IMR-90 (cell line): ENCODE data around the gene ENOX1. TPM values are rescaled to one million over a fixed set of nuclear protein-coding genes. Genes with fewer than 3 reads are reported as not detected.

Source experiments
- ATAC-seq: fragments of 200-7000 bp; cut with Tn5 transposase; 2 replicates; pipeline ENCODE4 v1.9.1; 2020; ENCODE audit warnings: low read depth, mild to moderate bottlenecking, moderate library complexity
- BruUV-seq: library from RNA; stranded (reverse); fragments of 400-500 nt; replicated peaks from 2 replicates; lab custom pipeline; 2021; lab: Mats Ljungman, UMichigan
- CTCF ChIA-PET: fragments of 300-600 bp; formaldehyde crosslinking; extraction: SDS; loops from one replicate; lab custom pipeline; 2021; ENCODE audit warnings: antibody characterized with exemption; lab: Yijun Ruan, JAX
- POLR2A ChIA-PET: fragments of 300-600 bp; sonication (Branson Sonifier 250); formaldehyde crosslinking; loops from one replicate; lab custom pipeline; 2022; ENCODE audit warnings: antibody characterized with exemption; ENCODE audit not compliant: unreplicated experiment; lab: Charles Lee
- DNase-seq: peaks from one replicate; pipeline ENCODE4 v3.0.0; 2013
- H2AFZ ChIP-seq: replicated peaks from 2 replicates; pipeline ENCODE3; 2013; ENCODE audit warnings: low read length, mild to moderate bottlenecking; ENCODE audit not compliant: poor library complexity
- H2AK5ac ChIP-seq: 2 replicates; pipeline ENCODE4 v1.6.1; 2013; ENCODE audit warnings: low read depth, low read length, inconsistent platforms
- H2AK9ac ChIP-seq: replicated peaks from 2 replicates; pipeline ENCODE3; 2013; ENCODE audit warnings: mild to moderate bottlenecking, low read depth, low read length, moderate library complexity; ENCODE audit not compliant: poor library complexity
- H2BK120ac ChIP-seq: 2 replicates; pipeline ENCODE4 v1.6.1; 2013; ENCODE audit warnings: low read depth, low read length, inconsistent platforms
- H2BK15ac ChIP-seq: 3 replicates; pipeline ENCODE4 v1.6.1; 2013; ENCODE audit warnings: low read depth, low read length, inconsistent platforms
- H2BK20ac ChIP-seq: 2 replicates; pipeline ENCODE4 v1.6.1; 2013; ENCODE audit warnings: low read depth, mild to moderate bottlenecking, inconsistent platforms, low read length, moderate library complexity
- H2BK5ac ChIP-seq: 2 replicates; pipeline ENCODE4 v1.6.1; 2013; ENCODE audit warnings: mild to moderate bottlenecking, low read depth, low read length, inconsistent platforms; ENCODE audit not compliant: poor library complexity, severe bottlenecking
- H3K14ac ChIP-seq: replicated peaks from 2 replicates; pipeline ENCODE4 v1.6.1; 2013; ENCODE audit warnings: low read depth, low read length, inconsistent platforms
- H3K18ac ChIP-seq: 2 replicates; pipeline ENCODE4 v1.6.1; 2013; ENCODE audit warnings: low read depth, low read length, control low read depth
- H3K23ac ChIP-seq: 2 replicates; pipeline ENCODE4 v1.6.1; 2013; ENCODE audit warnings: low read depth, low read length, inconsistent platforms
- H3K27ac ChIP-seq: 2 replicates; pipeline ENCODE4 v1.5.1; 2013; ENCODE audit warnings: mild to moderate bottlenecking, control low read depth, low read length; ENCODE audit not compliant: insufficient read depth
- H3K27me3 ChIP-seq: 2 replicates; pipeline ENCODE4 v1.6.1; 2013; ENCODE audit warnings: low read length; ENCODE audit not compliant: control insufficient read depth, insufficient read depth
- H3K36me3 ChIP-seq: 2 replicates; pipeline ENCODE4 v1.6.1; 2013; ENCODE audit warnings: low read length, mixed read lengths; ENCODE audit not compliant: control insufficient read depth, insufficient read depth
- H3K4ac ChIP-seq: 2 replicates; pipeline ENCODE4 v1.6.1; 2013; ENCODE audit warnings: low read depth, low read length, inconsistent platforms
- H3K4me1 ChIP-seq: 2 replicates; pipeline ENCODE4 v1.6.1; 2013; ENCODE audit warnings: low read length, mixed read lengths; ENCODE audit not compliant: control insufficient read depth, insufficient read depth
- H3K4me2 ChIP-seq: 2 replicates; pipeline ENCODE4 v1.6.1; 2013; ENCODE audit warnings: low read depth, mild to moderate bottlenecking, control low read depth, low read length, moderate library complexity
- H3K4me3 ChIP-seq: 2 replicates; pipeline ENCODE4 v1.5.1; 2013; ENCODE audit warnings: low read depth, mild to moderate bottlenecking, control low read depth, low read length, moderate library complexity; ENCODE audit not compliant: insufficient read depth
- H3K56ac ChIP-seq: 2 replicates; pipeline ENCODE4 v1.6.1; 2013; ENCODE audit warnings: low read length, inconsistent platforms; ENCODE audit not compliant: insufficient read depth; ENCODE audit errors: extremely low read depth
- H3K79me1 ChIP-seq, 2 experiments: 2 replicates each; pipeline ENCODE4 v1.6.1; 2013; ENCODE audit warnings: low read length in 2 of 2, inconsistent platforms in 1 of 2, low read depth in 1 of 2
- H3K9ac ChIP-seq: 2 replicates; pipeline ENCODE4 v1.6.1; 2013; ENCODE audit warnings: low read depth, low read length, control low read depth
- H3K9me1 ChIP-seq: 2 replicates; pipeline ENCODE4 v1.6.1; 2013; ENCODE audit warnings: low read length, inconsistent platforms; ENCODE audit not compliant: insufficient read depth
- H3K9me3 ChIP-seq: 2 replicates; pipeline ENCODE4 v1.6.1; 2013; ENCODE audit warnings: low read length; ENCODE audit not compliant: control insufficient read depth, insufficient read depth
- H4K20me1 ChIP-seq: 2 replicates; pipeline ENCODE4 v1.6.1; 2013; ENCODE audit warnings: low read length, inconsistent platforms; ENCODE audit not compliant: insufficient read depth
- H4K5ac ChIP-seq: 2 replicates; pipeline ENCODE4 v1.6.1; 2013; ENCODE audit warnings: mild to moderate bottlenecking, low read depth, low read length, control low read depth
- H4K8ac ChIP-seq, 2 experiments: 2 replicates each; pipeline ENCODE4 v1.6.1; 2013; ENCODE audit warnings: low read depth in 2 of 2, low read length in 2 of 2, control low read depth in 1 of 2, inconsistent platforms in 1 of 2
- H4K91ac ChIP-seq: 2 replicates; pipeline ENCODE4 v1.6.1; 2013; ENCODE audit warnings: low read depth, low read length, inconsistent platforms; ENCODE audit not compliant: insufficient read depth
- BHLHE40 ChIP-seq: fragments of 150-350 bp; IDR thresholded peaks from 2 replicates; pipeline ENCODE4 v1.6.1; 2016; ENCODE audit warnings: mild to moderate bottlenecking, low read depth, low read length
- CEBPB ChIP-seq: IDR thresholded peaks from 2 replicates; pipeline ENCODE4 v1.6.1; 2012; ENCODE audit warnings: low read depth, low read length, improper control_type of control experiment
- CHD1 ChIP-seq: IDR thresholded peaks from 2 replicates; pipeline ENCODE4 v1.6.1; 2012; ENCODE audit warnings: low read depth, low read length, improper control_type of control experiment
- FOS ChIP-seq: fragments of 150-350 bp; IDR thresholded peaks from 2 replicates; pipeline ENCODE4 v1.6.1; 2016; ENCODE audit warnings: low read depth, low read length
- MAFK ChIP-seq: IDR thresholded peaks from 2 replicates; pipeline ENCODE4 v1.6.1; 2012; ENCODE audit warnings: low read depth, low read length, improper control_type of control experiment
- MAZ ChIP-seq: IDR thresholded peaks from 2 replicates; pipeline ENCODE4 v1.6.1; 2012; ENCODE audit warnings: low read depth, mild to moderate bottlenecking, low read length, improper control_type of control experiment, moderate library complexity, borderline replicate concordance
- NFE2L2 ChIP-seq: fragments of 150-350 bp; IDR thresholded peaks from 2 replicates; pipeline ENCODE4 v1.6.1; 2016; ENCODE audit warnings: low read depth, mild to moderate bottlenecking, low read length
- POLR2A ChIP-seq: IDR thresholded peaks from 2 replicates; pipeline ENCODE4 v1.6.1; 2012; ENCODE audit warnings: mild to moderate bottlenecking, low read depth, low read length
- RAD21 ChIP-seq: IDR thresholded peaks from 2 replicates; pipeline ENCODE4 v1.6.1; 2012; ENCODE audit warnings: low read length, improper control_type of control experiment
- RCOR1 ChIP-seq: IDR thresholded peaks from 2 replicates; pipeline ENCODE4 v1.6.1; 2012; ENCODE audit warnings: mild to moderate bottlenecking, low read length, improper control_type of control experiment; ENCODE audit not compliant: insufficient replicate concordance
- SMC3 ChIP-seq: fragments of 150-350 bp; IDR thresholded peaks from 2 replicates; pipeline ENCODE4 v1.6.1; 2016; ENCODE audit warnings: low read depth, mild to moderate bottlenecking, antibody characterized with exemption, low read length, moderate library complexity
- WGBS, 2 experiments: methylation state at CpG; one replicate each; pipeline versions ENCODE4 v1.1.5 to v1.1.7; 2013; ENCODE audit warnings: missing lambda C conversion rate in 2 of 2; ENCODE audit not compliant: insufficient read length in 1 of 2; ENCODE audit errors: extremely low coverage in 2 of 2; 5-methylcytosine and 5-hydroxymethylcytosine counted together
- dilution Hi-C: fragments of 300-500 bp; cut with HindIII; formaldehyde crosslinking; loops from one replicate; pipeline ENCODE4 v1.14.3; 2018; ENCODE audit warnings: low sequenced_read_pairs; ENCODE audit not compliant: unreplicated experiment
- in situ Hi-C: fragments of 300-500 bp; cut with MboI; formaldehyde crosslinking; loops from 3 replicates; pipeline ENCODE4 v1.14.3; 2019; ENCODE audit warnings: low sequenced_read_pairs, inconsistent platforms, mixed read lengths
- intact Hi-C: fragments of 100-400 bp; cut with micrococcal nuclease; formaldehyde crosslinking; loops from 2 replicates; pipeline ENCODE4 v1.10.0; 2022
- polyA plus RNA-seq, 3 experiments: library from polyadenylated mRNA; depleted of rRNA; stranded (reverse); fragments of >200 nt; gene quantifications; 2 replicates each; pipeline ENCODE4 v1.2.3, GENCODE V29; 2012; ENCODE audit warnings: low replicate concordance in 1 of 3
- total RNA-seq: library from RNA; depleted of rRNA; stranded (reverse); fragments of >200 nt; gene quantifications from 2 replicates; pipeline ENCODE4 v1.2.3, GENCODE V29; 2012
- TF ChIP-seq, protein P1 (sequence below): fragments of 150-350 bp; IDR thresholded peaks from 2 replicates; pipeline ENCODE4 v1.6.1; 2017; ENCODE audit warnings: mild to moderate bottlenecking, antibody characterized with exemption, low read length, low read depth

The ENOX1 gene
- total and polyA plus RNA-seq, 2 of the 4 experiments (the other 2 are of a cell fraction): 0.99 to 1.3 TPM

DNA sequence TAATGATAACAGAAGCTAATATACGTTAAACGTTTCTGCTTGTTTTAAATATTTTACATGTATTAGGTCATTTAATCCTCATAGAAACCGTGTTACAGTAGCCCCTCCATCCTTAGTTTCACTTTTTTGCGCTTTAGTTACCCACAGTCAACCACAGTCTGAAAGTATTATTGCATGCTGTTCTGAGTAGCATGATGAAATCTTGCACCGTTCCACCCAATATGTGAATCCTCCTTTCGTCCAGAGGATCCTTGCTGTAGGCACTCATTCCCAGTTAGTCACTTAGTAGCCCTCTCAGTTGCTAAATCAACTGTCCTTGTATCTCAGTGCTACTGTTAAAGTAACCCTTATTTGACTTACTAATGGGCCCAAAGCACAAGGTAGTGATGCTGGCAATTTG, 257.8 kb downstream of the ENOX1 start:
- H2AK5ac ChIP-seq: no peak overlapping the region
- no peak for ATAC-seq
- no peak overlapping the region for H4K91ac ChIP-seq
- ChIA-PET CTCF (no interaction called here), POLR2A (no interaction called here)
- no peak overlapping the region for H3K9ac ChIP-seq
- 0 out of 2 replicates have a peak, but pooled peaks cover 2% of the 10 kb centered on the region for H3K27me3 ChIP-seq
- no peak overlapping the region for H2AFZ ChIP-seq
- TF ChIP-seq CEBPB (no peak), MAFK (no peak), NFE2L2 (no peak), SMC3 (no peak), RAD21 (no peak), RCOR1 (no peak), BHLHE40 (no peak), POLR2A (no peak), FOS (no peak), MAZ (no peak), CHD1 (no peak)
- TF ChIP-seq, protein P1, sequence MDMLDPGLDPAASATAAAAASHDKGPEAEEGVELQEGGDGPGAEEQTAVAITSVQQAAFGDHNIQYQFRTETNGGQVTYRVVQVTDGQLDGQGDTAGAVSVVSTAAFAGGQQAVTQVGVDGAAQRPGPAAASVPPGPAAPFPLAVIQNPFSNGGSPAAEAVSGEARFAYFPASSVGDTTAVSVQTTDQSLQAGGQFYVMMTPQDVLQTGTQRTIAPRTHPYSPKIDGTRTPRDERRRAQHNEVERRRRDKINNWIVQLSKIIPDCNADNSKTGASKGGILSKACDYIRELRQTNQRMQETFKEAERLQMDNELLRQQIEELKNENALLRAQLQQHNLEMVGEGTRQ: no peak
- no peak overlapping the region for H3K56ac ChIP-seq
- H2BK15ac ChIP-seq: no peak overlapping the region
- H2AK9ac ChIP-seq: no peak overlapping the region
- H3K9me1 ChIP-seq: no peaks in the 10 kb centered on the region
- 100% methylated on average over 1 of the region's 6 CpGs; no CpG with 5 or more reads in 1 of the 2 experiments for WGBS, 2 experiments
- H3K9me3 ChIP-seq: no peaks in the 10 kb centered on the region
- no peak overlapping the region for H2BK5ac ChIP-seq
- H3K79me1 ChIP-seq: no peaks in the 10 kb centered on the region
- no peak overlapping the region for H3K23ac ChIP-seq
- in situ Hi-C loops: no loop called here
- no peak overlapping the region for H3K14ac ChIP-seq
- H2BK20ac ChIP-seq: no peak overlapping the region
- no peak overlapping the region for H3K4ac ChIP-seq
- intact Hi-C loops: no loop called here
- DNase-seq: no peak
- no peak overlapping the region for H4K8ac ChIP-seq
- H3K18ac ChIP-seq: no peak overlapping the region
- dilution Hi-C loops: no loop called here
- no peaks in the 10 kb centered on the region for H3K4me1 ChIP-seq
- no peaks in the 10 kb centered on the region for H3K36me3 ChIP-seq
- no peak overlapping the region for H3K4me2 ChIP-seq
- H4K20me1 ChIP-seq: no peaks in the 10 kb centered on the region
- no peak overlapping the region for H4K5ac ChIP-seq
- no peak overlapping the region for H3K27ac ChIP-seq
- BruUV-seq: no TSS peak
- H2BK120ac ChIP-seq: no peak overlapping the region
- no peak overlapping the region for H3K4me3 ChIP-seq
